Right atrium auricular region (tissue), 2 donors: ENCODE results near the gene SPRYD4. TPM values are rescaled to one million over a fixed set of nuclear protein-coding genes. Genes with fewer than 3 reads are reported as not detected.
"Not testable (repeated sequence)": the region's sequence is repeated elsewhere in the genome, so short reads cannot be mapped to it uniquely, and the experiment has no call there.

Source experiments
- DNase-seq: peaks from one replicate; pipeline ENCODE4 v3.0.0-alpha.2; 2019; ENCODE audit warnings: low spot score
- H3K27ac ChIP-seq, 2 donors: fragments of 200-600 bp; sonication (generic); 1 replicate in 1 of 2; 2 replicates in 1 of 2; pipeline ENCODE4 v1.5.1; 2016 to 2019
- H3K27me3 ChIP-seq, 2 donors: fragments of 200-600 bp; sonication (generic); one replicate each; pipeline versions ENCODE4 v1.5.1 to v1.6.0; 2017 to 2019
- H3K36me3 ChIP-seq: fragments of 200-600 bp; sonication (generic); one replicate; pipeline ENCODE4 v1.5.1; 2016
- H3K4me1 ChIP-seq, 2 donors: fragments of 200-600 bp; sonication (generic); one replicate each; pipeline versions ENCODE4 v1.5.1 to v1.6.0; 2017 to 2019
- H3K4me3 ChIP-seq, 2 donors: fragments of 200-600 bp; sonication (generic); 1 replicate in 1 of 2; 2 replicates in 1 of 2; pipeline ENCODE4 v1.5.1; 2017 to 2019; ENCODE audit warnings: mild to moderate bottlenecking in 1 of 2, moderate library complexity in 1 of 2
- H3K9me3 ChIP-seq, 2 donors: fragments of 200-600 bp; sonication (generic); one replicate each; pipeline ENCODE4 v1.5.1; 2019
- total RNA-seq, 2 donors: library from RNA; depleted of rRNA; stranded (reverse); fragments of >200 nt; gene quantifications; one replicate each; pipeline ENCODE4 v1.1.0, GENCODE V29; 2016
- TF ChIP-seq, protein P1 (sequence below), 2 donors: fragments of 200-600 bp; sonication (generic); IDR thresholded peaks; one replicate each; pipeline ENCODE4 v1.5.1; 2019; ENCODE audit warnings: antibody characterized with exemption in 2 of 2

The SPRYD4 gene
- total RNA-seq, 2 donors from 2014 or later, result 1.7 to 2.7 TPM

GRCh38 chr12:56510786-56511185 is 42.4 kb downstream of the SPRYD4 start:
- Histone ChIP-seq H3K27me3 (no peaks in the 10 kb centered on the region), H3K36me3 (no peaks in the 10 kb centered on the region), H3K4me1 (no peaks in the 10 kb centered on the region), H3K4me3 (no peak overlapping the region), H3K9me3 (no peaks in the 10 kb centered on the region), H3K27ac (no peak overlapping the region)
- TF ChIP-seq, protein P1, sequence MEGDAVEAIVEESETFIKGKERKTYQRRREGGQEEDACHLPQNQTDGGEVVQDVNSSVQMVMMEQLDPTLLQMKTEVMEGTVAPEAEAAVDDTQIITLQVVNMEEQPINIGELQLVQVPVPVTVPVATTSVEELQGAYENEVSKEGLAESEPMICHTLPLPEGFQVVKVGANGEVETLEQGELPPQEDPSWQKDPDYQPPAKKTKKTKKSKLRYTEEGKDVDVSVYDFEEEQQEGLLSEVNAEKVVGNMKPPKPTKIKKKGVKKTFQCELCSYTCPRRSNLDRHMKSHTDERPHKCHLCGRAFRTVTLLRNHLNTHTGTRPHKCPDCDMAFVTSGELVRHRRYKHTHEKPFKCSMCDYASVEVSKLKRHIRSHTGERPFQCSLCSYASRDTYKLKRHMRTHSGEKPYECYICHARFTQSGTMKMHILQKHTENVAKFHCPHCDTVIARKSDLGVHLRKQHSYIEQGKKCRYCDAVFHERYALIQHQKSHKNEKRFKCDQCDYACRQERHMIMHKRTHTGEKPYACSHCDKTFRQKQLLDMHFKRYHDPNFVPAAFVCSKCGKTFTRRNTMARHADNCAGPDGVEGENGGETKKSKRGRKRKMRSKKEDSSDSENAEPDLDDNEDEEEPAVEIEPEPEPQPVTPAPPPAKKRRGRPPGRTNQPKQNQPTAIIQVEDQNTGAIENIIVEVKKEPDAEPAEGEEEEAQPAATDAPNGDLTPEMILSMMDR (IDR thresholded peaks at IDR 0.05), result no peak
- DNase-seq, result no peak

DNA sequence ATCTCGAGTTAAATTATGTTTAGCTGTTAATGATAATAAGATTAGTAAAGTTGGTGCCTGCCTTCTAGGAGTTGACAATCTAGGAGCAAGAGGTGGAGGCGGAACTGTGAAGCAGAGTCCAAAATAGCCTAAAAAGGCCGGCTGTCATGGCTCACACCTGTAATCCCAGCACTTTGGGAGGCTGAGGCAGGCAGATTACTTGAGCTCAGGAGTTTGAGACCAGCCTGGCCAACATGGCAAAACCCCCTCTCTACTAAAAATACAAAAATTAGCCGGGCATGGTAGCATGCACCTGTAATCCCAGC is 45.6 kb downstream of the SPRYD4 start:
- not testable (repeated sequence) for H3K4me3 ChIP-seq, H3K36me3 ChIP-seq, DNase-seq, H3K27ac ChIP-seq, H3K9me3 ChIP-seq, H3K4me1 ChIP-seq, H3K27me3 ChIP-seq
- TF ChIP-seq, protein P1 (IDR thresholded peaks at IDR 0.05), result peak in 1 of 2 donors; percentile 17

DNA sequence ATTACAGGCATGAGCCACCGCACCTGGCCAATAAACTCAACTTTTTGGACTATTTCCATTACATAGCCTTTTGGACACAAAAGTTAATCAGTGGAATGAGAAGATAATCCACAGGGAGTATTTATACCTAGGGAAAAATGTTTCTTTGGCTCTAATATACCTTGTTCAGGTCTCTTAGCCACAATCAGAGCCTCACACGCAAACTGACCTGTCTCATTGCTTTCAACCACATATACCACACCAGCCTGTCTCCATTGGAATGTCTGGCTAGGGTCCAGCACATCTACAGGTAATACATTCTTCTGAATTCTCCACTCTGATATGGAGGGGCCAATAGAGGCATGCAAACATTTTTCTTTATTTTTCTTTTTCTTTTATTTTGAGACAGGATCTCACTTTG is 49.5 kb downstream of the SPRYD4 start:
- TF ChIP-seq, protein P1 (IDR thresholded peaks at IDR 0.05), result no peak

DNA sequence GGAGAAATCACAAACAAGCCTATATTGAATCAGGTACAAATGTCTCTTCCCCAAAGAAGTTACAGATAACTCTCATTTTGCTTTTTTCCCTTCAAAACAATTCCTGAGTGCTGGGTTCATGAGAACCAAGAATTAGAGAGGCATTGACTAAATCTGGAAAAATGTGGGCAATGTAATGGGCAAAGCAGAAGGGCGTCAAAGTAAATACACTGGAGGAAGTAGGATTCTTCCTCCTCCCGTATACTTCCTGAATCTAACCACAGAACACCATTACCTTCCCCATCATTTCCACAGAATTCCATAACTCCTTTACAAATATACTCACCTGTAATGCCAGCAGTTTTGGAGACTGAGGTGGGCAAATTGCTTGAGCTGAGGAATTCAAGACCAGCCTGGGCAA is 50.2 kb downstream of the SPRYD4 start:
- Histone ChIP-seq H3K27ac (peak overlapping the region in 1 of 2 donors; percentile 91), H3K27me3 (no peaks in the 10 kb centered on the region), H3K36me3 (no peaks in the 10 kb centered on the region), H3K4me3 (no peak overlapping the region), H3K9me3 (no peaks in the 10 kb centered on the region), H3K4me1 (peaks cover 0 to 22% of the 10 kb centered on the region in 2 donors)
- TF ChIP-seq, protein P1 (IDR thresholded peaks at IDR 0.05), result no peak
- no peak for DNase-seq

More for the DNA sequence above, 49.5 kb downstream of the SPRYD4 start:
- no peak for DNase-seq
- no peaks in the 10 kb centered on the region for H3K27me3 ChIP-seq
- no peaks in the 10 kb centered on the region for H3K36me3 ChIP-seq
- no peak overlapping the region for H3K4me3 ChIP-seq
- no peak overlapping the region for H3K27ac ChIP-seq
- H3K4me1 ChIP-seq, result peaks cover 0 to 15% of the 10 kb centered on the region in 2 donors
- no peaks in the 10 kb centered on the region for H3K9me3 ChIP-seq

- Histone ChIP-seq H3K4me3 (peak overlapping the region; percentile 52 to 61), H3K36me3 (no peaks in the 10 kb centered on the region), H3K27ac (peak overlapping the region; percentile 90 to 91), H3K27me3 (no peaks in the 10 kb centered on the region), H3K9me3 (no peaks in the 10 kb centered on the region), H3K4me1 (peaks cover 0 to 31% of the 10 kb centered on the region in 2 donors)
- no peak for DNase-seq
- TF ChIP-seq, protein P1 (IDR thresholded peaks at IDR 0.05), result no peak
These were observed 51.7 kb downstream of the SPRYD4 start for GRCh38 chr12:56520048-56520447.

- TF ChIP-seq, protein P1 (IDR thresholded peaks at IDR 0.05), result no peak
- DNase-seq, result no peak
- H3K9me3 ChIP-seq, result no peaks in the 10 kb centered on the region
- peak overlapping the region; percentile 52 to 61 for H3K4me3 ChIP-seq
- H3K4me1 ChIP-seq, result peaks cover 0 to 36% of the 10 kb centered on the region in 2 donors
- no peaks in the 10 kb centered on the region for H3K36me3 ChIP-seq
- peak overlapping the region; percentile 90 to 91 for H3K27ac ChIP-seq
- H3K27me3 ChIP-seq, result no peaks in the 10 kb centered on the region
These were observed 52.1 kb downstream of the SPRYD4 start for GRCh38 chr12:56520506-56520905.
